OCI-LY7 (cell line): ENCODE data around the gene UGT1A3.

Experiments used
- EZH2phosphoT487 ChIP-seq: fragments of 200-600 bp; sonication (generic); IDR thresholded peaks from 2 replicates; pipeline ENCODE4 v1.6.1; 2018; ENCODE audit warnings: low read depth, borderline replicate concordance, mild to moderate bottlenecking, mixed run types, antibody characterized with exemption, low read length, moderate library complexity, mixed read lengths
- TF ChIP-seq, protein P1 (sequence below): fragments of 200-600 bp; sonication (generic); conservative IDR thresholded peaks from 2 replicates; pipeline ENCODE4 v1.5.1; 2014; ENCODE audit warnings: mild to moderate bottlenecking, antibody characterized with exemption, low read length, moderate library complexity, mixed read lengths

DNA sequence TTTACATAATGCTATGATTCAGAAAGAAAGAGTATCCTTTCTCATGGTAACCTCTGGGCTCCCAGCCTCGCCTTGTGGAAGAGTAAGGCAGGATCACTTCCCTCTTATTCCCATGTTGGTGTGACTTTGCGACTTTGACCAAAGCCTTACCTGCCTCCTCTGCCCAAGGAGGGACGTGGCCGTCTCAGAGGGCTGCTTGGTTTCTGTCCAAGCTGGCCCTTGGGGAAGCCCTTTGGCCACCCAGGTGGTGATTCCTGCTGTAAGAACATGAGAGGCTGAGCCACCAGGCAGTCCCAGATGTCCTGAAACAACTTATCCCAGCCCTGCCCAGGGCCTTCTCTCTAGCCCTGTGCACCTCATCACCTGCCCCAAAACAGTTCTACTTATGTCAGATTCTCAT lies 30.1 kb upstream of the UGT1A3 start:
- TF ChIP-seq, protein P1, sequence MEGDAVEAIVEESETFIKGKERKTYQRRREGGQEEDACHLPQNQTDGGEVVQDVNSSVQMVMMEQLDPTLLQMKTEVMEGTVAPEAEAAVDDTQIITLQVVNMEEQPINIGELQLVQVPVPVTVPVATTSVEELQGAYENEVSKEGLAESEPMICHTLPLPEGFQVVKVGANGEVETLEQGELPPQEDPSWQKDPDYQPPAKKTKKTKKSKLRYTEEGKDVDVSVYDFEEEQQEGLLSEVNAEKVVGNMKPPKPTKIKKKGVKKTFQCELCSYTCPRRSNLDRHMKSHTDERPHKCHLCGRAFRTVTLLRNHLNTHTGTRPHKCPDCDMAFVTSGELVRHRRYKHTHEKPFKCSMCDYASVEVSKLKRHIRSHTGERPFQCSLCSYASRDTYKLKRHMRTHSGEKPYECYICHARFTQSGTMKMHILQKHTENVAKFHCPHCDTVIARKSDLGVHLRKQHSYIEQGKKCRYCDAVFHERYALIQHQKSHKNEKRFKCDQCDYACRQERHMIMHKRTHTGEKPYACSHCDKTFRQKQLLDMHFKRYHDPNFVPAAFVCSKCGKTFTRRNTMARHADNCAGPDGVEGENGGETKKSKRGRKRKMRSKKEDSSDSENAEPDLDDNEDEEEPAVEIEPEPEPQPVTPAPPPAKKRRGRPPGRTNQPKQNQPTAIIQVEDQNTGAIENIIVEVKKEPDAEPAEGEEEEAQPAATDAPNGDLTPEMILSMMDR: no peak
- TF ChIP-seq EZH2phosphoT487: no peak
